Activated CD8-positive, alpha-beta memory T cell treated with anti-CD3 and anti-CD28 coated beads, Interleukin-2, amount 10 ng/mL, durations not matched to agents 7 days and 5 days (primary cell): Measurements from ENCODE around the gene DENND5B. TPM values are rescaled to one million over a fixed set of nuclear protein-coding genes. Genes with fewer than 3 reads are reported as not detected.

ENCODE experiments used
- ATAC-seq: fragments of 150-1000 bp; cut with Tn5 transposase; one replicate; pipeline ENCODE4 v1.10.0; 2021; ENCODE audit warnings: moderate library complexity
- CTCF ChIA-PET: fragments of 350-600 bp; sonication (Branson Sonifier 250); formaldehyde crosslinking; loops from one replicate; lab custom pipeline; 2021; ENCODE audit warnings: antibody characterized with exemption; lab: Charles Lee
- DNase-seq: peaks from one replicate; pipeline ENCODE4 v3.0.0-alpha.2; 2020
- H3K27ac Mint-ChIP-seq: one replicate; pipeline ENCODE4 v1.8.0; 2021; ENCODE audit warnings: mild to moderate bottlenecking, mixed read lengths
- H3K27me3 Mint-ChIP-seq: one replicate; pipeline ENCODE4 v1.8.0; 2021; ENCODE audit warnings: mixed read lengths
- H3K36me3 Mint-ChIP-seq: one replicate; pipeline ENCODE4 v1.8.0; 2021; ENCODE audit warnings: mild to moderate bottlenecking, mixed read lengths
- H3K4me1 Mint-ChIP-seq: one replicate; pipeline ENCODE4 v1.8.0; 2021; ENCODE audit warnings: mixed read lengths
- H3K4me3 Mint-ChIP-seq: one replicate; pipeline ENCODE4 v1.8.0; 2021; ENCODE audit warnings: mild to moderate bottlenecking, moderate library complexity, mixed read lengths
- H3K9me3 Mint-ChIP-seq: one replicate; pipeline ENCODE4 v1.8.0; 2022; ENCODE audit warnings: low read depth, mixed read lengths
- total RNA-seq, 2 experiments: library from RNA; stranded (reverse); gene quantifications; one replicate each; pipeline ENCODE4 v1.2.3, GENCODE V29; 2021

Gene DENND5B
- total RNA-seq, 2 experiments from 2014 or later: 0.06 to 0.26 TPM

GRCh38 chr12:31524791-31525495, 66.0 kb downstream of the DENND5B start:
- Mint-ChIP-seq H3K27ac (no peak overlapping the region), H3K4me1 (peaks cover 4% of the 10 kb centered on the region), H3K36me3 (no peaks in the 10 kb centered on the region), H3K9me3 (no peaks in the 10 kb centered on the region), H3K4me3 (no peak overlapping the region), H3K27me3 (peaks cover 19% of the 10 kb centered on the region)
- ATAC-seq (no peak), DNase-seq (no peak)
- CTCF ChIA-PET: interaction anchor here (1.4 kb wide), 1 partner anchor 9 kb away, joined by 3 read pairs; no protein-coding TSS in a partner anchor

- CTCF ChIA-PET: no interaction called here
- H3K27ac Mint-ChIP-seq: no peak overlapping the region
- no peaks in the 10 kb centered on the region for H3K9me3 Mint-ChIP-seq
- DNase-seq (no peak), ATAC-seq (no peak)
- H3K4me1 Mint-ChIP-seq: peaks cover 4% of the 10 kb centered on the region
- H3K4me3 Mint-ChIP-seq: no peak overlapping the region
- H3K36me3 Mint-ChIP-seq: no peaks in the 10 kb centered on the region
- peaks cover 18% of the 10 kb centered on the region for H3K27me3 Mint-ChIP-seq
These were observed 67.6 kb downstream of the DENND5B start for GRCh38 chr12:31523306-31523705.

DNA sequence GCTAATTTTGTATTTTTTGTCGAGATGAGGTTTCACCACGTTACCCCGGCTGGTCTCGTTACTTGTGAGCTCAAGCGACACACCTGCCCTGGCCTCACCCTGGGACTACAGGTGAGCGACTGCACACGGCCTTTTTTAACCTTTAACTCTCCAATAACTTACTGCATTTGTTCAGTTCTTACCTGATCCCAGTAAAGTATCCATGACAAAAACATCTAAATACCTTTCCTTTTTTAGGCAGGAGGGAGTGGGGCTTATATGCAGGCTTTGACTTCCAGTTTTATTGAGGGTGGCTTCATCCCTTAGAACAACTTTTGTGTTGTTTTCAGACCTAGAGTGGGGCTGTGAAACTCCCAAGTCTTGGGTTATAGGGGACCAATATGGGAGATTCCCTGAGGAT, 68.3 kb downstream of the DENND5B start:
- no peak for ATAC-seq
- Mint-ChIP-seq H3K9me3 (no peaks in the 10 kb centered on the region), H3K27me3 (peaks cover 24% of the 10 kb centered on the region), H3K27ac (no peak overlapping the region), H3K4me1 (peaks cover 4% of the 10 kb centered on the region), H3K36me3 (no peaks in the 10 kb centered on the region), H3K4me3 (no peak overlapping the region)
- CTCF ChIA-PET: no interaction called here
- no peak for DNase-seq

DNA sequence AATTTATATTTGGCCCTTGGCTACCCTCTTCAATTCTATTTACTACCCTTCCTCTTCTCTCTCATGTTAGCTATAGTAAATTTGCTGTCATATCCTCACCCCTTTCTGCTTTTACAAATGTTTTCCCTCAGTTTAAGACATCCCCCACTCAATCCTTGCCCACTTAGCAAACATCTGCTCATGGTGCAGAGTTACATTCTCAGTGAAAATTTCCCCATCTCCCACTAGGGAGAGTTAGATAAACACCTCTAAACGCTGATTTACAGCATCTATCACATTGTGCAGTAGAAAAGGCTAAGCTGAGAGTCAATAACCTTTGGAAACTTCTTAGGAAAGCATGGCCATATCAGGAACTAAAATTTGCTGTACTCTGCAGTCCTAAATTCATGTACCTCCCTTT, 69.0 kb downstream of the DENND5B start:
- H3K4me3 Mint-ChIP-seq: no peak overlapping the region
- H3K36me3 Mint-ChIP-seq: no peaks in the 10 kb centered on the region
- no peak overlapping the region for H3K27ac Mint-ChIP-seq
- CTCF ChIA-PET: no interaction called here
- H3K4me1 Mint-ChIP-seq: peaks cover 4% of the 10 kb centered on the region
- ATAC-seq (no peak), DNase-seq (no peak)
- H3K27me3 Mint-ChIP-seq: peaks cover 28% of the 10 kb centered on the region
- no peaks in the 10 kb centered on the region for H3K9me3 Mint-ChIP-seq

- Mint-ChIP-seq H3K36me3 (no peaks in the 10 kb centered on the region), H3K9me3 (no peaks in the 10 kb centered on the region), H3K27ac (no peak overlapping the region), H3K4me3 (no peak overlapping the region), H3K4me1 (no peaks in the 10 kb centered on the region), H3K27me3 (peaks cover 16% of the 10 kb centered on the region)
- ATAC-seq: no peak
- CTCF ChIA-PET: no interaction called here
- DNase-seq: no peak
These were observed 71.4 kb downstream of the DENND5B start for GRCh38 chr12:31519511-31519910.

- Mint-ChIP-seq H3K27ac (no peak overlapping the region), H3K4me1 (no peaks in the 10 kb centered on the region), H3K27me3 (peaks cover 16% of the 10 kb centered on the region), H3K36me3 (no peaks in the 10 kb centered on the region), H3K9me3 (no peaks in the 10 kb centered on the region), H3K4me3 (no peak overlapping the region)
- ATAC-seq: no peak
- CTCF ChIA-PET: interaction anchor here (1.4 kb wide), 1 partner anchor 10 kb away, joined by 3 read pairs; no protein-coding TSS in a partner anchor
- no peak for DNase-seq
These were observed 72.2 kb downstream of the DENND5B start for GRCh38 chr12:31518680-31519227.

GRCh38 chr12:31517994-31518393, 72.9 kb downstream of the DENND5B start:
- Mint-ChIP-seq H3K27ac (no peak overlapping the region), H3K4me3 (no peak overlapping the region), H3K4me1 (no peaks in the 10 kb centered on the region), H3K36me3 (no peaks in the 10 kb centered on the region), H3K27me3 (peaks cover 16% of the 10 kb centered on the region), H3K9me3 (no peaks in the 10 kb centered on the region)
- ATAC-seq: no peak
- CTCF ChIA-PET: interaction anchor here (1.4 kb wide), 1 partner anchor 9 kb away, joined by 3 read pairs; no protein-coding TSS in a partner anchor
- no peak for DNase-seq

GRCh38 chr12:31516702-31517101, 74.2 kb downstream of the DENND5B start:
- Mint-ChIP-seq H3K4me3 (no peak overlapping the region), H3K36me3 (no peaks in the 10 kb centered on the region), H3K9me3 (no peaks in the 10 kb centered on the region), H3K27ac (no peak overlapping the region), H3K4me1 (no peaks in the 10 kb centered on the region), H3K27me3 (peaks cover 16% of the 10 kb centered on the region)
- CTCF ChIA-PET: interaction anchor here (1.6 kb wide), 1 partner anchor 9 kb away, joined by 3 read pairs; no protein-coding TSS in a partner anchor
- DNase-seq (no peak), ATAC-seq (no peak)

- ATAC-seq: no peak
- H3K4me3 Mint-ChIP-seq: no peak overlapping the region
- DNase-seq: no peak
- CTCF ChIA-PET: no interaction called here
- H3K36me3 Mint-ChIP-seq: no peaks in the 10 kb centered on the region
- no peaks in the 10 kb centered on the region for H3K9me3 Mint-ChIP-seq
- no peaks in the 10 kb centered on the region for H3K4me1 Mint-ChIP-seq
- H3K27ac Mint-ChIP-seq: no peak overlapping the region
- peaks cover 16% of the 10 kb centered on the region for H3K27me3 Mint-ChIP-seq
These were observed 76.0 kb downstream of the DENND5B start for GRCh38 chr12:31514912-31515311.

DNA sequence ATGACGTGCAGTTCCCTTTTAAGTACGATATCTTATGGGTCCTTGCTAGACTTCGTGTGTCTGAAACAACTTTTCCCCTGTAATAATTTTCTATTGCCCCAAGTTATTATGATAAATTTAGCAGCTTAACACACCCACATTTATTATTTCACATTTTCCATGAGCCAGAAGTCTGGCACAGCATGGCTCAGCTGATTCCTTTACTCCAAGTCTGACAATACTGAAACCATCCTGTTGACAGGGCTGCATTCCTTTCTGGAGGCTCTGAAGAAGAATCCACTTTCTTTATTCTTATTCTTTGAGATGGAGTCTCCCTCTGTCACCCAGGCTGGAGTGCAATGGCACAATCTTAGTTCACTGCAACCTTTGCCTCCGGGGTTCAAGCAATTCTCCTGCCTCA, 80.9 kb downstream of the DENND5B start:
- no peaks in the 10 kb centered on the region for H3K4me1 Mint-ChIP-seq
- no peak overlapping the region for H3K27ac Mint-ChIP-seq
- H3K27me3 Mint-ChIP-seq: peaks cover 2% of the 10 kb centered on the region
- H3K9me3 Mint-ChIP-seq: no peaks in the 10 kb centered on the region
- no peak overlapping the region for H3K4me3 Mint-ChIP-seq
- CTCF ChIA-PET: no interaction called here
- no peaks in the 10 kb centered on the region for H3K36me3 Mint-ChIP-seq
- DNase-seq (no peak), ATAC-seq (no peak)

DNA sequence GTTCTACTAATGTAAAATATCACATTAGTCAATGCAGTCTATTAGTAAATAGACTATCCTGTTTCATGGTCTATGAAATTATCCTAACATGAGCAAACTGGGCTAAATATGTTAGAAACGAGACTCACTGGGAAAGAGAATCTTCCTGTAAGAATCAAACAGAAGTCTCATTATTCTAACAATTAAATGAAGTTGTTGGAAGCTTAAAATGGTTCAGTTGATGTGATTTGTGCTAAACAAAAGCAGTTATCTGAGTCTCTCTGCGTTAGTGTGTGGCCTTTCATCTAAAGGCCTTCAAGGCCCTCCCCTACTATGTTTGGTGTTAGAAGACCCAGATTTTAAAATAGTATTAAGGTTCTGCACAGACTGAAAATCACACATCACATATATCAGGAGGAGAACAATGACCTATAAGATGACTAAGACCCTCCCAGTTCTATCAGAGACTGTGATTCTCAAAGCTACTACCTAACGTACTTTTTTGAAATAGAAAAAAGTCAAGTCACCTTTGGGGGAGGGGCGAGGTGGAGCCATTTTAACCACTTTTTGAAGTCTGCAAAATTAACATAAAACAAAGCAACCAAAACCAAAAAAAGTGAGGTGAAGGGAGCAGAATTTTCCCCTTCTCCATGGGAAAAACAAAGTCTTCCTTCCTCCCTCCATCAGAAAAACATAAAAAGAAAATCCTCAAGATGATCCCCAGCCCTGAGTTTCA, 82.3 kb downstream of the DENND5B start:
- Mint-ChIP-seq H3K36me3 (no peaks in the 10 kb centered on the region), H3K9me3 (no peaks in the 10 kb centered on the region), H3K27ac (no peak overlapping the region), H3K27me3 (peaks cover 2% of the 10 kb centered on the region), H3K4me3 (no peak overlapping the region), H3K4me1 (no peaks in the 10 kb centered on the region)
- CTCF ChIA-PET: interaction anchor here (0.8 kb wide), 1 partner anchor 9 kb away, joined by 3 read pairs; no protein-coding TSS in a partner anchor
- no peak for DNase-seq
- ATAC-seq: no peak

GRCh38 chr12:31507966-31508365, 83.0 kb downstream of the DENND5B start:
- CTCF ChIA-PET: no interaction called here
- Mint-ChIP-seq H3K4me3 (no peak overlapping the region), H3K9me3 (no peaks in the 10 kb centered on the region), H3K27ac (no peak overlapping the region), H3K4me1 (no peaks in the 10 kb centered on the region), H3K36me3 (no peaks in the 10 kb centered on the region), H3K27me3 (peaks cover 2% of the 10 kb centered on the region)
- ATAC-seq (no peak), DNase-seq (no peak)

DNA sequence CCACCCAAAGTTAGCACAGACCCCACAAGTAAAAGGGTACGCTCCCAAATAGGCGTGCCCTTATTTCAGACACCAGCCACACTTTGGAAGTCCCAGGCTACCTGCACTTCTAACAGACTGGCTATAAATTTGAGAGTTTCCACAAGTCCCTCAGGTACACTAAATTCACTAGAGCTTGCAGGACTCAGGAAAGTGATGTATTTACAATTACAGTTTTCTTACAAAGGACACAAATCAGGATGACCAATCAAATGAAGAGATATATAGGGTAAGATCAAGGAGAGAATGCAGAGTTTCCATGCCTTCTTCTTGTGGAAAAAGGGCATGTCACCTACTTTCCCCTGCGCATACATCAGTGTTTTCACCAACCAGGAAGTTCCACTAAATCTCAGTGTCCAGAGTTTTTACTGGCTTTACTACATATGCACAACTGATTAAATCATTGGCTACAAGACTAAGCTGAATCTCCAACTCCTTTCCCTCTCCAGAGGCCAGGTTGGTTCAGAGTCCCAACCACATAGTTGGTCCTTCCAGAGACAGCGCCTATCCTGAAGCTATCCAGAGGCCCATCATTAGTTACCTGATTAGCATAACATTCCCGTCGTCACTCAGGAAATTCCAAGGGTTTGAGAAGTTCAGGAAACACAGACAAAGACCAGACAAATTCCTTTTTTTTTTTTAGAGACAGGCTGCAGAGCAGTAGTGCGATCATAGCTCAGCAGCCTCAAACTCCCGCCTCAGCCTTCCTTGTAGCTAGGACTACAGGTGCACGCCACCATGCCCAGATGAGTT, 84.2 kb downstream of the DENND5B start:
- H3K4me3 Mint-ChIP-seq: no peak overlapping the region
- CTCF ChIA-PET: no interaction called here
- no peak overlapping the region for H3K27ac Mint-ChIP-seq
- no peaks in the 10 kb centered on the region for H3K9me3 Mint-ChIP-seq
- no peaks in the 10 kb centered on the region for H3K4me1 Mint-ChIP-seq
- no peak for ATAC-seq
- no peaks in the 10 kb centered on the region for H3K36me3 Mint-ChIP-seq
- H3K27me3 Mint-ChIP-seq: peaks cover 2% of the 10 kb centered on the region
- no peak for DNase-seq
